DND-41 (cell line): ENCODE measurements around the gene LURAP1L.

Experiments
- CTCF ChIP-seq: IDR thresholded peaks from 2 replicates; pipeline ENCODE4 v1.5.1; 2012; ENCODE audit warnings: borderline replicate concordance, low read length, moderate library complexity, mild to moderate bottlenecking; ENCODE audit not compliant: poor library complexity, severe bottlenecking; ENCODE audit errors: extremely low read depth
- EZH2 ChIP-seq: IDR thresholded peaks from 3 replicates; pipeline ENCODE4 v1.6.1; 2012; ENCODE audit warnings: borderline replicate concordance, low read depth, mild to moderate bottlenecking, moderate library complexity, low read length, inconsistent platforms; ENCODE audit not compliant: severe bottlenecking

DNA sequence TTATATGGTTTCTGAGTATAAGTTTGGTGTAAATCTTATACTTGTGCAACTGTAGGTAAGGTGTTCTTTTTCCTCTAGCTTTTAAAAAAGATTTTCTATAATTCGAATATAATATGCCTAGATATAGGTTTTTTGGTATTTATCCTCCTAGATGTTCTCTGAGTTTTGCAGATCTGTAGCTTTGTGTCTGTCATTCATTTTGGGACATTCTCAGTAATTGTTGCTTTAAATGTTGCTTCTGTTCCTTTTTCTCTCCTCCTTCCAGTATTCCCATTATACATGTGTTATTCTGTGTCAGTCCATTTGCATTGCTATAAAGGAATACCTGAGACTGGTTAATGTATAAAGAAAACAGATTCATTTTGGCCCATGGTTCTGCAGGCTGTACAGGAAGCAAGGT lies 33.7 kb downstream of the LURAP1L start:
- TF ChIP-seq CTCF (no peak), EZH2 (no peak)
